Esophagus squamous epithelium (tissue), 5 donors: ENCODE measurements around the gene STYXL1. TPM values are rescaled to one million over a fixed set of nuclear protein-coding genes. Genes with fewer than 3 reads are reported as not detected.
A peak's percentile ranks its signal among the peaks of the same experiment; 100 is the strongest.

Experiments used
- DNase-seq: peaks from one replicate; lab custom pipeline; 2025; lab: John Stamatoyannopoulos, UW
- H3K27ac ChIP-seq, 4 donors: fragments of 200-600 bp; sonication (generic); one replicate each; pipeline ENCODE4 v1.5.1; 2016 to 2019; ENCODE audit warnings: mild to moderate bottlenecking in 1 of 4
- H3K27me3 ChIP-seq, 4 donors: fragments of 200-600 bp; sonication (generic); 1 replicate in 3 of 4; 2 replicates in 1 of 4; pipeline versions ENCODE4 v1.5.1 to v1.6.0; 2017 to 2021; ENCODE audit warnings: antibody characterized with exemption in 1 of 4
- H3K36me3 ChIP-seq, 3 donors: fragments of 200-600 bp; sonication (generic); one replicate each; pipeline ENCODE4 v1.5.1; 2016 to 2019
- H3K4me1 ChIP-seq, 3 donors: fragments of 200-600 bp; sonication (generic); one replicate each; pipeline ENCODE4 v1.5.1; 2017 to 2019
- H3K4me3 ChIP-seq, 4 donors: fragments of 200-600 bp; sonication (generic); 1 replicate in 3 of 4; 2 replicates in 1 of 4; pipeline ENCODE4 v1.5.1; 2016 to 2019; ENCODE audit warnings: mild to moderate bottlenecking in 2 of 4, moderate library complexity in 1 of 4
- H3K9me3 ChIP-seq, 3 donors: fragments of 200-600 bp; sonication (generic); one replicate each; pipeline ENCODE4 v1.5.1; 2016 to 2019
- POLR2A ChIP-seq, 4 donors: fragments of 450-650 bp; IDR thresholded peaks; one replicate each; pipeline ENCODE4 v1.6.1; 2017; ENCODE audit warnings: antibody characterized with exemption in 4 of 4, mild to moderate bottlenecking in 4 of 4, moderate library complexity in 3 of 4
- WGBS, 2 donors: methylation state at CpG; one replicate each; pipeline ENCODE4 v1.1.5; 2018; 5-methylcytosine and 5-hydroxymethylcytosine counted together
- intact Hi-C: fragments of 100-400 bp; cut with DNase I; formaldehyde crosslinking; loops from one replicate; pipeline ENCODE4 v1.15.0; 2022
- total RNA-seq, 4 donors: library from RNA; depleted of rRNA; stranded (reverse); fragments of >200 nt; gene quantifications; one replicate each; pipeline ENCODE4 v1.1.0, GENCODE V29; 2016
- TF ChIP-seq, protein P1 (sequence below), 6 experiments: fragments of 450-650 bp in 4 of 6; fragments of 200-600 bp in 2 of 6; sonication (generic) in 2 of 6; IDR thresholded peaks; one replicate each; pipeline ENCODE4 v1.5.1; 2016 to 2019; ENCODE audit warnings: antibody characterized with exemption in 6 of 6, mild to moderate bottlenecking in 4 of 6, moderate library complexity in 4 of 6
- donor health status: DM: yes; HTN: yes; CAD: no.

The STYXL1 gene
- total RNA-seq, 4 donors from 2014 or later = 19.3 to 45.7 (median 32.2) TPM

DNA sequence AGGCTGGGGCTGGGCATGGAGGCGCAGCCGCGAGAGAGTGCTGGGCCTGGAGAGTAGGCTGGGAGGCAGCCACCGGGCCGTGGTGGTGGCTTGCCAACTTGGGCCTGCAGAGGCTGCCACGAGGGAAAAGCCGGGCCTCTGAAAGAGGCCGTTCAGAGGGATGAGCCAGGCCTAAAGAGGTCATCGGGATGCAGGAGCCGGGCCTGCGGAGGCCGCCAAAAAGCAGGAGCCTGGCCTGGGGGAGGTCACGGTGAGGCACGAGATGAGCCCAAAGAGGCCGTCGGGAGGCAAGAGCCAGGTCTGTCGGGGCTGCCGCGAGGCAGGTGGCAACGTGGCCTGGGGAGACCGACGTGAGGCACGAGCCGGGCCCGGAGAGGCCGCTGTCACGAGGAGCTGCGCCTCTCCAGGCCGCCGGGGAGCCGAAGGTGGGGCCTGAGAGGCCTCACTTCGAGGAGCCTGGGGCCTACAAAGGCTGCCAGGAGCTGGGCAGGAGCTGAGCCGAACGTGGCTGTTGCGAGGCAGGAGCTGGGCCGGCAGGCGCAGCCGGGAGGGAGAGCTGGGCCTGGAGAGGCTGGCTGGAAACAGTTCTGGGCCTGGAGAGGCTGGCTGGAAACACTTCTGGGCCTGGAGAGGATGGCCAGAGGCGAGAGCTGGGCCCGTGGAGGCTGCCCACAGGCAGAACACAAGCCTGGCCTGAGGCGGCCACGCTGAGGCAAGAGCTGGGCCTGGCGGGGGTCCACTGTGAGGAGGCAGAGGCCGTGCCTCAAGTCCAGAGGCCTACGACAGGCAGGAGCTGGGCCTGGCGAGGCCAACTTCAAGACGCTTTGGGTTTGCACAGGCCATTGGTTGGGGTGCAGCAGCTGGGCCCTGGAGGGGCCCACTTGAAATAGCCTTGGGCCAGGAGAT, 24.7 kb upstream of the STYXL1 start:
- Histone ChIP-seq H3K27me3 (no peaks in the 10 kb centered on the region), H3K9me3 (peaks cover 0 to 6% (median 0%) of the 10 kb centered on the region in 3 donors), H3K36me3 (peaks cover 0 to 5% (median 0%) of the 10 kb centered on the region in 3 donors), H3K4me1 (peaks cover 8 to 35% (median 8%) of the 10 kb centered on the region in 3 donors), H3K27ac (no peak overlapping the region), H3K4me3 (no peak overlapping the region)
- TF ChIP-seq, protein P1, sequence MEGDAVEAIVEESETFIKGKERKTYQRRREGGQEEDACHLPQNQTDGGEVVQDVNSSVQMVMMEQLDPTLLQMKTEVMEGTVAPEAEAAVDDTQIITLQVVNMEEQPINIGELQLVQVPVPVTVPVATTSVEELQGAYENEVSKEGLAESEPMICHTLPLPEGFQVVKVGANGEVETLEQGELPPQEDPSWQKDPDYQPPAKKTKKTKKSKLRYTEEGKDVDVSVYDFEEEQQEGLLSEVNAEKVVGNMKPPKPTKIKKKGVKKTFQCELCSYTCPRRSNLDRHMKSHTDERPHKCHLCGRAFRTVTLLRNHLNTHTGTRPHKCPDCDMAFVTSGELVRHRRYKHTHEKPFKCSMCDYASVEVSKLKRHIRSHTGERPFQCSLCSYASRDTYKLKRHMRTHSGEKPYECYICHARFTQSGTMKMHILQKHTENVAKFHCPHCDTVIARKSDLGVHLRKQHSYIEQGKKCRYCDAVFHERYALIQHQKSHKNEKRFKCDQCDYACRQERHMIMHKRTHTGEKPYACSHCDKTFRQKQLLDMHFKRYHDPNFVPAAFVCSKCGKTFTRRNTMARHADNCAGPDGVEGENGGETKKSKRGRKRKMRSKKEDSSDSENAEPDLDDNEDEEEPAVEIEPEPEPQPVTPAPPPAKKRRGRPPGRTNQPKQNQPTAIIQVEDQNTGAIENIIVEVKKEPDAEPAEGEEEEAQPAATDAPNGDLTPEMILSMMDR (IDR thresholded peaks at IDR 0.05) = no peak
- TF ChIP-seq POLR2A (IDR thresholded peaks at IDR 0.05) = no peak
- 91 to 96% methylated on average over 28 to 38 of the region's 47 CpGs for WGBS, 2 donors
- DNase-seq = no peak
- intact Hi-C loops = no loop called here

- Histone ChIP-seq H3K36me3 (peaks cover 4 to 15% (median 5%) of the 10 kb centered on the region in 3 donors), H3K4me1 (peaks cover 8 to 35% (median 8%) of the 10 kb centered on the region in 3 donors), H3K27me3 (no peaks in the 10 kb centered on the region), H3K9me3 (peaks cover 0 to 6% (median 0%) of the 10 kb centered on the region in 3 donors), H3K4me3 (no peak overlapping the region), H3K27ac (peak overlapping the region; percentile 54 to 72 (median 62))
- intact Hi-C loops = no loop called here
- 57 to 83% methylated on average over 9 to 31 of the region's 47 CpGs for WGBS, 2 donors
- TF ChIP-seq, protein P1 (IDR thresholded peaks at IDR 0.05) = peak in 1 of 6 experiments; percentile 9
- TF ChIP-seq POLR2A (IDR thresholded peaks at IDR 0.05) = no peak
- DNase-seq = no peak
These were observed 23.8 kb upstream of the STYXL1 start for GRCh38 chr7:76071316-76072242.

- DNase-seq = no peak
- intact Hi-C loops = loop anchor here (10.0 kb wide), 1 partner anchor 76 kb away; no protein-coding TSS in a partner anchor
- Histone ChIP-seq H3K27me3 (no peaks in the 10 kb centered on the region), H3K4me3 (no peak overlapping the region), H3K9me3 (no peaks in the 10 kb centered on the region), H3K27ac (peak overlapping the region in 3 of 4 donors; percentile 30 to 75 (median 71)), H3K4me1 (peaks cover 8 to 35% (median 8%) of the 10 kb centered on the region in 3 donors), H3K36me3 (peaks cover 27 to 38% (median 27%) of the 10 kb centered on the region in 3 donors)
- WGBS, 2 donors = 14 to 19% methylated on average over 7 to 8 of the region's 8 CpGs
- TF ChIP-seq POLR2A (IDR thresholded peaks at IDR 0.05) = no peak
- TF ChIP-seq, protein P1 (IDR thresholded peaks at IDR 0.05) = peak in 4 of 6 experiments; percentile 30 to 77 (median 64)
These were observed 21.4 kb upstream of the STYXL1 start for GRCh38 chr7:76069238-76069638.

- Histone ChIP-seq H3K27me3 (no peaks in the 10 kb centered on the region), H3K9me3 (no peaks in the 10 kb centered on the region), H3K4me3 (no peak overlapping the region), H3K27ac (no peak overlapping the region), H3K36me3 (peaks cover 28 to 61% (median 39%) of the 10 kb centered on the region in 3 donors), H3K4me1 (peaks cover 8 to 50% (median 11%) of the 10 kb centered on the region in 3 donors)
- TF ChIP-seq, protein P1 (IDR thresholded peaks at IDR 0.05) = no peak
- no peak for TF ChIP-seq POLR2A (IDR thresholded peaks at IDR 0.05)
- 77 to 93% methylated on average over 9 to 14 of the region's 14 CpGs for WGBS, 2 donors
- intact Hi-C loops = loop anchor here (10.0 kb wide), 1 partner anchor 78 kb away; no protein-coding TSS in a partner anchor
- DNase-seq = no peak
These were observed 19.1 kb upstream of the STYXL1 start for GRCh38 chr7:76066716-76067503.
